IPS DF 19.7 (cell line): ENCODE data around the gene KCND2.

Experiments used
- DNase-seq: peaks from one replicate; pipeline ENCODE4 v3.0.0-alpha.2; 2013; ENCODE audit warnings: low read depth, low spot score

KCND2 gene

GRCh38 chr7:120703585-120704240, 430.7 kb downstream of the KCND2 start:
- DNase-seq, result no peak

DNA sequence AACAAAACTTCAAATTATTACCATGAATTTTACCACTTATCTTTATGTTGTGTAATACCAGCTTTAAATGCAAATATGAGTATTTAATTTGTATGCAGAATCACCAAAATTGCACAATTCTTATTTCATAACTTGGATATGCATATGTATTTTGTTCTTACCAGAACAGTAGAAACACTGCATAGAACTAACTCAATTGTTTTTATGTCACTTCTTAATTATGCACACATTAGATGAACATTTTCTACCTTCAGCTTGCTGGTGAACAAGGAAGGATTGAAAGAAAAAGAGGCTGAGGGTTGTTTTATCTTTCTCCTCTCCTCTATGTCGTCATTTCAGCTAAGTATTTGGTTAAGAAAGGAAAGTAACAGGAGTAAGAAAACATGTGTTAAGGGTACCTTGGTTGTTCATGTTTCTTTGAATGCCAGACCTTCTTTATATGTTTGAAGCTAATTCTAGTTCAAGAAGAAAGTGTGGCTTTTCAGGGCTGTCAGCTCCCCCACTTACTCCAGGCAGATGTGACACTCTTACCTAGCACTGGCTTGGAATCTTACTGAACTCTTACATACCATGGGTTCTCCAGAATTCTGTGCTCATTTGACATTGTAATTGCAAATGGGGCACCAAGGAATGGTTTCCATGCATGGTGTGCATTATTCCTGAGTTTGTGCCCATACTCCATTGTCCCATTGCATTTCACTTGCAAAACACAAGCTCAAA, 436.4 kb downstream of the KCND2 start:
- no peak for DNase-seq

DNA sequence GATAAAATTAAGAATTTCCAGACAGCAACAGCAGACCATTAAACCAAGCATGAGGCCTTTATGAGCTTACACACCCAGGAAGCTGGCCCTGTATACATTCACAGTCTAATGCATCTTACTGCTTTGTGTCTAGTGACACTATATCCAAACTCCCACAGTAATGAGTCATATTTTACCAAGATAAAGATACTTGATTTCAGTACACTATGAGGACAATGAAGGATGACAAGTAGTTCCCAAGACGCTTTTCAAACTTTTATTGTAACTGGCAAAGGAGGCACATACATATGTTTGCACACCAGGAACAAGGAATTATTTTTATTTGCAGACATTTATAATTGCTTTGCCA, 437.0 kb downstream of the KCND2 start:
- no peak for DNase-seq

DNA sequence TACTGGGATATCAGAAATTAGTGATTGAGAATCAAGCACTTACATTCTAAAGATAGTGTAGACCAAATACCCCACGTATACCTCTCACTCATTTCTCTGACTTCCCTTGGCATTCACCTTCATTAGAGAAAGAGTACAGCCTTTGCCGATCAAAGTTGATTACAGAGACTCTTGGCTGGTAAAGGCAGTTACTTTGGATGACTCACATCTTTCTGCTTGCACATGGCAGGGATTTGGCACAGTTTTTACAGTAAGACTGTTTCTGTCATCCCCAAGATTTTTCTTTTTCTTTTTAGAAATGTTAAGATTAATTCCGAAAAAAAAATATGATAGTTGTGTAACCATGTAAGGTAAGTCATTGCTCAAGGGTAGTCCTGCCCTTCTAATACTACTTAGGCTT, 442.0 kb downstream of the KCND2 start:
- no peak for DNase-seq

DNA sequence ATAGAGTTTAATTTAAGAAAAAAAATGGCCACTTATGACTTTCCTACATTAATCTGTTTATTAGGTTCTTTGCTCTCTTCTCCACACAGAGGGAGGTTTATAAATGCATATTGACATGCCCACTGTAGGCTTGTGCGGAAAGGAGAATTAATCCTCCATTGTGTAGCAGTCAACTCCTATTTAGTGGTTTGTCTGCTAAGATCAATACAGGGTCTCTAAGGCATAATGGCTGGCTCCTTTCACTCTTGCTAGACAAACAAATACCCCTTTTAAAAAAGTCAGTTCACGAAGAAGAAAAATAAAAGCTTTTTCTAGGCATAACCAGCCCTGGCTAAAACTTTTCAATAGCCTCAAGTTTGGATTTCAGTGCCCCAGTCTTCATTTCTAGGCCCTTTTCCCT, 443.3 kb downstream of the KCND2 start:
- no peak for DNase-seq

GRCh38 chr7:120717166-120717565, 444.2 kb downstream of the KCND2 start:
- no peak for DNase-seq

DNA sequence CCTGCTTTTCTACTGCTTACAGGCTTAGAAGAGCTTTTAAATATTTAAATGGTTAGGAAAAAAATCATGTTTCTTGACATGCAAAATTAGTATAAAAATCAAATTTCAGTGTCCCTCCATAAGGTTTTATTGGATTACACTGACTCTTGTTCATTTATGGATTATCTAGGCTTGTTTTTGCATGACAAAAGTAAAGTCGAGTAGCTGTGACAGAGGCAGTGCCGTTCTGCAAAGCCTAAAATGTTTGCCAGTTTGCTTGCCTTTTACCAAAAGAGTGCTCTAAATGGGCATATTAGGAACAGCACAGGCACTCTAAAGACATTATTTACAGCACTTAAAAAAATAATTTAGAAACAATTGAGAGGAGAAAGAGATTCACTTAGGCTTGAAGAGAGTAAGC, 445.4 kb downstream of the KCND2 start:
- no peak for DNase-seq

GRCh38 chr7:120720317-120720716, 447.3 kb downstream of the KCND2 start:
- no peak for DNase-seq

DNA sequence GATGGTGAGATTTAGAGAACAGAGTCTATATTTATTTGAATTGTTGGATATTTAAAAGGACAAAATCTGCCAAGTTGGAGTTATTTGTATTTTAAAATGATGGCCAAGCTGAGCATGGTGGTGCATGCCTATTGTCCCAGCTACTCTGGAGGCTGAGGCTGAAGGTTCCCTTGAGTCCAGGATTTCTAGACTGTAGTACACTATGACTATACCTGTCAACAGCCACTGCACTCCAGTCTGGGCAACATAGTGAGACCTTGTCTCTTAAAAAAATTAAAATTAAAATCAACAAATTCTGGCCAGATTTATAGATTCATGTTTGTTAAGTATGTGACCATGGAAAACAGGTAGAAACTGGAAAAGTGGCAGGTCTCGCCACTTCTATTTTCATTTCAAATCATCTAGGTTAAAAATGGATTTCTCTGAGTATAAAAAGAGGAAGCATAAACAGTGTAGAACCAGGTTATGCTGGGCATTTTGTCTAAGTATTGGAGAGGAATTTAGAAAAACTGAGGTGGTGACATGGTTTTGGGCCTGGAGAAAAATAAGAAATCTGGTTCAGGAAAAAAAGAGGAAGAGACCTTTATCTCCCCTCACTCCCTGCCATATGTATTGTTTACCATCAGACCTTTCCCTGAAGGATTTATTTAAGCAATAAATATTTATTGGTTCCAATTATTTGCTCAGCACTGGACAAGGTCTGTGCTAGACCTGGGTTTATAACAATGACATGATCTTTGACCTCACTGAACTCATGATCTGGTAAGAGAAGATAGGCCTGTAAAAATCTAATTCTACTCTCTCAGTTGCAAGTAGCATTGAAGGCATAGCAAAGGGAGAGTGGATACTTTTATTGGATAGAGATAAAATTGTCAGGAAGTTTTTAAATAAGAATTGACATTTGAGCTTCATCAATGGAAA, 450.8 kb downstream of the KCND2 start:
- no peak for DNase-seq

- no peak for DNase-seq
These were observed 451.5 kb downstream of the KCND2 start for GRCh38 chr7:120724448-120724847.

- DNase-seq, result no peak
These were observed 452.0 kb downstream of the KCND2 start for GRCh38 chr7:120724955-120725354.

GRCh38 chr7:120725376-120726039, 452.5 kb downstream of the KCND2 start:
- DNase-seq, result peak; percentile 5

DNA sequence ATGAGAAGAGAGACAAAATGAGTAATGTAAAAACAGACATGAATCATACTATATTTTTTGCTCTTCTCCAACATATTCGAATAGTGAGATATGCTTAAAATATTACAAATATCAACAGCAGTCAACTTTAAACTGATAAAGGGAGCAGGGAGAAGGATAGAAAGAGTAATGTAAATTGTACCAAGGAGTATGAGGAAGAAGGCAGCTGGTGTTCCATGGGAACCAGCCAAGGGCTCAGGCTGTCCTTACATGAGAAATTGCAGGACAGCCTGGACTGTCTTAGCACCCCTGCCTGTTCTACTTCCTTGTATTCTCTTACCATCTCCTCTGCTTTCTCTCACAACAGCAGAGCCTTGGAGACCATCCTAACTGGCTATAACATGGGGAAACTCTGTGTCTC, 456.3 kb downstream of the KCND2 start:
- no peak for DNase-seq

DNA sequence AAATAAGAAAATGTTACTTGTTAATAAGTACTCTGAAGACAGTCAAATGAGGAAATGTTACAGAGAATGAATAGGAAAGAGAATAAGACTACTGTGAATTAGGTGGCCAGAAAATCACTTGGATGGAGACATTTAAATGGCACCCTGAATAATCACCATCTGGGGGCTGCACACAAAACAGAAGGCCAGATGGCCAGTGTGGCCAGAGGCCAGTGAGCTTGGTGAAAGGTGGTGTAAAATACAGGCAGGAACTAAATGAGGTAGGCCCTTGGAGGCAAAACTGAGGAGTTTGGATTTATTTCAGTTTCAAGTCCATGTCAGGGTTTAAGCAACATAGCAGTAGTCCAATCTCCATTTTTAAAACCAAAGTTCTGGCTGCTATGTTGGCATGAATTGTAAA, 458.3 kb downstream of the KCND2 start:
- DNase-seq, result no peak

- no peak for DNase-seq
These were observed 459.3 kb downstream of the KCND2 start for GRCh38 chr7:120732256-120732655.

GRCh38 chr7:120733143-120733542, 460.2 kb downstream of the KCND2 start:
- no peak for DNase-seq

GRCh38 chr7:120733835-120734234, 460.9 kb downstream of the KCND2 start:
- no peak for DNase-seq

GRCh38 chr7:120735791-120736190, 462.8 kb downstream of the KCND2 start:
- DNase-seq, result no peak

DNA sequence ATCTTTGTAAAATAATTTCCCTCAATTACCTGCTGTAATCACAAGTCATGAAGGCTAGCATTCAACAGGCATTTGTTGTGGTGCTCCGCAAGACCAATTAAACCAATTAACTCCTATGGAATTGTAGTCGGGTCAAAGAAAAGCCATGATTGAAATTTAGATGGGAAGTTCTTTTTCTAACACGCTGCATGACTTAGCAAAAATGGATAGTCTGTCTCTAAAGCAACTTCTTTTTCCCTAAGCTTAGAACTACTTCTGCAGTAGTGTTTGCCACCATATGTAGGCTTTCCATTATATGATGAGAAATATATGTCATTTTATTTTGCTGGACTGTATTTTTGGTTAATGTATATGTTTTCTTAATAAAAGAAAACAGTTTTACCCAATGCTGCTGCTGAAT, 465.8 kb downstream of the KCND2 start:
- DNase-seq, result no peak

- DNase-seq, result no peak
These were observed 467.4 kb downstream of the KCND2 start for GRCh38 chr7:120740348-120740747.

DNA sequence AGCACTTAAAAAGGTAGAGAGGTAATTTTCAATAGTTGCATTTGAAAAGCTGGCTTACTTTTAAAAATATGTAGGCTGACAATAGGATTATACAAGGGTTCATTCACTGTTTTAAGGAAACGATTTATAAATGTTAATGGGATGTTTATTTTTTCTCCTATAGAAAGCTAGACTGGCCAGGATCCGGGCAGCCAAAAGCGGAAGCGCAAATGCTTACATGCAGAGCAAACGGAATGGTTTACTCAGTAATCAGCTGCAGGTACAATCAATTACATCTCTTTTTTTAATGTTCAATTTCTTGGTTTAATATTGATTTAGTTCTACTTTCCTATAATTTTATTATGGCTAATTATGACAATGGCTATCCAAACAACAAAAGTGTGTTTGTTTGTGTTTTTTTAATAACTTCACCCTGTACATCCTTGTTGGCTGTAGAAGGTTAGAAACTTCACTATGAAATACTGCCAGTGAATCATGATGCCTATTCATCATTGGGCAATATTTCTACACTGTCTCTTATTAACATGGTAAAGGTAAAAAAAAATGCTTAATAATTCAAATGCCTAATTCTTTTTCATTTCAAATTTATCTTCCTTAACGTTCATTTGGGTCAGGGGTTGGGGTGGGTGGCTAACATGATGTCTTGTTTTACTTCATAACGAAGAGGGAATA, 468.5 kb downstream of the KCND2 start:
- no peak for DNase-seq
